ENCODE results near the gene CST5. TPM values are rescaled to one million over a fixed set of nuclear protein-coding genes. Genes with fewer than 3 reads are reported as not detected.
"Not testable (repeated sequence)": the region's sequence is repeated elsewhere in the genome, so short reads cannot be mapped to it uniquely, and the experiment has no call there.

Gene CST5
- polyA plus RNA-seq, 1 of the 3 experiments (the other 2 are of a cell fraction): not detected

- ChIA-PET CTCF (no interaction called here), POLR2A (no interaction called here)
- Histone ChIP-seq H3K27ac (ENCODE audit: low read depth in 2 of 2, low read length in 1 of 2) (no peak overlapping the region), H3K4me2 (no peak overlapping the region), H3K9me3 (no peaks in the 10 kb centered on the region), H4K20me1 (ENCODE audit: insufficient read depth) (no peaks in the 10 kb centered on the region), H3K4me3 (ENCODE audit: low read depth in 2 of 2, low read length in 1 of 2) (no peak overlapping the region), H3F3A (replicated peaks; ENCODE audit: insufficient read depth) (no peaks in the 10 kb centered on the region), H3K9ac (no peak overlapping the region), H3K4me1 (ENCODE audit: control insufficient read depth in 1 of 2, insufficient read depth in 2 of 2, low read depth in 1 of 2, low read length in 1 of 2) (no peaks in the 10 kb centered on the region), H3K36me3 (replicated peaks in 1 of 2; ENCODE audit: control insufficient read depth in 1 of 2, insufficient read depth in 2 of 2, low read length in 1 of 2) (no peaks in the 10 kb centered on the region), H2AFZ (ENCODE audit: low read depth) (no peak overlapping the region), H3K9me2 (no peaks in the 10 kb centered on the region), H3K27me3 (ENCODE audit: insufficient read depth) (no peaks in the 10 kb centered on the region), H3K79me2 (ENCODE audit: insufficient read depth) (no peaks in the 10 kb centered on the region)
- WGBS (ENCODE audit: low lambda C conversion rate): 2% methylated on average over 3 of the region's 3 CpGs
- no peak for DNase-seq
- TF ChIP-seq JUND (IDR thresholded peaks at IDR 0.05) (no peak), FOSL2 (IDR thresholded peaks at IDR 0.05; ENCODE audit: borderline replicate concordance, low read depth) (no peak), TEAD4 (IDR thresholded peaks at IDR 0.05; ENCODE audit: borderline replicate concordance, insufficient read depth) (no peak), ELF1 (IDR thresholded peaks at IDR 0.05) (no peak), POLR2AphosphoS5 (IDR thresholded peaks at IDR 0.05; ENCODE audit: low read depth, low read length) (no peak), FOXJ3 (CRISPR knock-in tag; IDR thresholded peaks at IDR 0.05) (no peak), EZH2phosphoT487 (IDR thresholded peaks at IDR 0.05; ENCODE audit: borderline replicate concordance, low read depth) (no peak)
- TF ChIP-seq, protein P1, sequence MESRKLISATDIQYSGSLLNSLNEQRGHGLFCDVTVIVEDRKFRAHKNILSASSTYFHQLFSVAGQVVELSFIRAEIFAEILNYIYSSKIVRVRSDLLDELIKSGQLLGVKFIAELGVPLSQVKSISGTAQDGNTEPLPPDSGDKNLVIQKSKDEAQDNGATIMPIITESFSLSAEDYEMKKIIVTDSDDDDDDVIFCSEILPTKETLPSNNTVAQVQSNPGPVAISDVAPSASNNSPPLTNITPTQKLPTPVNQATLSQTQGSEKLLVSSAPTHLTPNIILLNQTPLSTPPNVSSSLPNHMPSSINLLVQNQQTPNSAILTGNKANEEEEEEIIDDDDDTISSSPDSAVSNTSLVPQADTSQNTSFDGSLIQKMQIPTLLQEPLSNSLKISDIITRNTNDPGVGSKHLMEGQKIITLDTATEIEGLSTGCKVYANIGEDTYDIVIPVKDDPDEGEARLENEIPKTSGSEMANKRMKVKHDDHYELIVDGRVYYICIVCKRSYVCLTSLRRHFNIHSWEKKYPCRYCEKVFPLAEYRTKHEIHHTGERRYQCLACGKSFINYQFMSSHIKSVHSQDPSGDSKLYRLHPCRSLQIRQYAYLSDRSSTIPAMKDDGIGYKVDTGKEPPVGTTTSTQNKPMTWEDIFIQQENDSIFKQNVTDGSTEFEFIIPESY (IDR thresholded peaks at IDR 0.05; ENCODE audit: borderline replicate concordance, low read depth): no peak
- TF ChIP-seq, protein P2, sequence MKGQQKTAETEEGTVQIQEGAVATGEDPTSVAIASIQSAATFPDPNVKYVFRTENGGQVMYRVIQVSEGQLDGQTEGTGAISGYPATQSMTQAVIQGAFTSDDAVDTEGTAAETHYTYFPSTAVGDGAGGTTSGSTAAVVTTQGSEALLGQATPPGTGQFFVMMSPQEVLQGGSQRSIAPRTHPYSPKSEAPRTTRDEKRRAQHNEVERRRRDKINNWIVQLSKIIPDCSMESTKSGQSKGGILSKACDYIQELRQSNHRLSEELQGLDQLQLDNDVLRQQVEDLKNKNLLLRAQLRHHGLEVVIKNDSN (IDR thresholded peaks at IDR 0.05; ENCODE audit: borderline replicate concordance, low read depth): no peak
Measured at GRCh38 chr20:23832775-23833513, 46.6 kb downstream of the CST5 start.

- H3K4me3 ChIP-seq (ENCODE audit: low read depth in 2 of 2, low read length in 1 of 2); H4K20me1 ChIP-seq (ENCODE audit: insufficient read depth); CTCF ChIA-PET; H3K79me2 ChIP-seq (ENCODE audit: insufficient read depth); H2AFZ ChIP-seq (ENCODE audit: low read depth); H3K4me1 ChIP-seq (ENCODE audit: control insufficient read depth in 1 of 2, insufficient read depth in 2 of 2, low read depth in 1 of 2, low read length in 1 of 2); H3K4me2 ChIP-seq; H3K27me3 ChIP-seq (ENCODE audit: insufficient read depth); H3K9me2 ChIP-seq; H3K9me3 ChIP-seq; H3K36me3 ChIP-seq (replicated peaks in 1 of 2; ENCODE audit: control insufficient read depth in 1 of 2, insufficient read depth in 2 of 2, low read length in 1 of 2); H3F3A ChIP-seq (replicated peaks; ENCODE audit: insufficient read depth); DNase-seq; H3K9ac ChIP-seq; H3K27ac ChIP-seq (ENCODE audit: low read depth in 2 of 2, low read length in 1 of 2); POLR2A ChIA-PET: not testable (repeated sequence)
- WGBS (ENCODE audit: low lambda C conversion rate): 6% methylated on average over 3 of the region's 3 CpGs
Measured at GRCh38 chr20:23831961-23832360, 47.6 kb downstream of the CST5 start.
